Osteocyte (in vitro differentiated cells): ENCODE measurements around the gene DACT1. TPM values are rescaled to one million over a fixed set of nuclear protein-coding genes. Genes with fewer than 3 reads are reported as not detected.

Experiments
- DNase-seq: peaks from one replicate; pipeline ENCODE4 v3.0.0; 2021; ENCODE audit warnings: mixed read lengths; ENCODE audit not compliant: unreplicated experiment; ENCODE audit errors: extremely low spot score
- H3K27ac Mint-ChIP-seq: one replicate; pipeline ENCODE4 v1.8.0; 2021; ENCODE audit warnings: mild to moderate bottlenecking, mixed read lengths; ENCODE audit not compliant: unreplicated experiment
- H3K27me3 Mint-ChIP-seq: one replicate; pipeline ENCODE4 v1.8.0; 2021; ENCODE audit warnings: mixed read lengths; ENCODE audit not compliant: unreplicated experiment
- H3K36me3 Mint-ChIP-seq: one replicate; pipeline ENCODE4 v1.8.0; 2021; ENCODE audit warnings: mixed read lengths; ENCODE audit not compliant: unreplicated experiment
- H3K4me1 Mint-ChIP-seq: one replicate; pipeline ENCODE4 v1.8.0; 2021; ENCODE audit warnings: mixed read lengths; ENCODE audit not compliant: unreplicated experiment
- H3K4me3 Mint-ChIP-seq: one replicate; pipeline ENCODE4 v1.8.0; 2021; ENCODE audit warnings: mild to moderate bottlenecking, moderate library complexity, mixed read lengths; ENCODE audit not compliant: unreplicated experiment
- H3K9me3 Mint-ChIP-seq: one replicate; pipeline ENCODE4 v1.8.0; 2021; ENCODE audit warnings: mixed read lengths; ENCODE audit not compliant: unreplicated experiment
- CTCF ChIP-seq: fragments of 200-600 bp; sonication (generic); IDR thresholded peaks from 2 replicates; pipeline ENCODE4 v1.5.0; 2021; ENCODE audit warnings: antibody characterized with exemption, mild to moderate bottlenecking, moderate library complexity
- total RNA-seq: library from RNA; stranded (reverse); gene quantifications from 2 replicates; pipeline ENCODE4 v1.2.1, GENCODE V29; 2021

The DACT1 gene
- total RNA-seq, 1 donor from 2014 or later: 29.2 TPM

GRCh38 chr14:58617619-58618018 lies 20.1 kb upstream of the DACT1 start:
- Mint-ChIP-seq H3K36me3 (no peaks in the 10 kb centered on the region), H3K27ac (no peak overlapping the region), H3K9me3 (no peaks in the 10 kb centered on the region), H3K4me1 (no peaks in the 10 kb centered on the region), H3K4me3 (no peak overlapping the region), H3K27me3 (peaks cover 5% of the 10 kb centered on the region)
- TF ChIP-seq CTCF: no peak
- no peak for DNase-seq

DNA sequence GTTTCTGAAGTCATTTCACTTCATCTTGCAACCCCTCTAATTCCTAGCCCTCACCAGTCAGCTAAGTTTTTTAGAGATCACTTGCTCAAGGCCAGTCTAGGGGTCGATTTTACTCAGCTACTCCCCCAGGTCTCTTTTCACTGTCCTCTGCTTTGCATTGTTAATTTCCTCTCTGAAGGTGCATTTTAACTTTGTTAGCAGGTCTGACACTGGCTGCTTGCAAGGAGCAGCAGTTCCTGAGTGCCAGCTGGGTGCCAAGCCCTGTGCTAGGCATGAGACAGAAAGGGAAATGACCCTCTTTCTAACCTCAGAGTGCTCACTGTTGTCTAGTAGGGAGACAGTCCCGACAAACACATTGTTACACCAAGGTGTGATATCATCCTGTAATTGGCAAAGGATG lies 17.8 kb upstream of the DACT1 start:
- no peak for DNase-seq
- Mint-ChIP-seq H3K27me3 (peaks cover 5% of the 10 kb centered on the region), H3K4me3 (no peak overlapping the region), H3K4me1 (no peaks in the 10 kb centered on the region), H3K27ac (no peak overlapping the region), H3K36me3 (no peaks in the 10 kb centered on the region), H3K9me3 (no peaks in the 10 kb centered on the region)
- no peak for TF ChIP-seq CTCF

DNA sequence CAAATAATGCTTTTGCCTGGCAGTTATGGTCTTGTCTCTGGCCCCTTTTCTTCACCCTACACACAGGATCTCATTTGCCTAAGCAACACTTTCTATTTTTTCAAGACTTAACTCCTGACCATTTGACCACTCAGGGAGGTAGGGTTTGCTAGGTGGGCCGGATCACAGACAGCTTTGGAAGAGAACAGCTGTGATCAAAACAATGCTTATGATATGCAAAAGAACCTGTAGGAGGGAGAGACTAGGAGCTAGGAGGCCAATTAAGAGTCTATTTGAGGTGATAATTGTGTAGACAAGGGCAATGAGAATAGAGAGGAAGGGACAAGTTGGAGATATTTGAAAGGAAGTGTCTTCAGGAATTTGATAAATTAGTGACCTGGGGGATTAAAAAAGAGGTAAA lies 12.3 kb upstream of the DACT1 start:
- Mint-ChIP-seq H3K36me3 (no peaks in the 10 kb centered on the region), H3K4me3 (no peak overlapping the region), H3K4me1 (peaks cover 9% of the 10 kb centered on the region), H3K27ac (no peak overlapping the region), H3K27me3 (no peaks in the 10 kb centered on the region), H3K9me3 (no peaks in the 10 kb centered on the region)
- no peak for TF ChIP-seq CTCF
- no peak for DNase-seq

DNA sequence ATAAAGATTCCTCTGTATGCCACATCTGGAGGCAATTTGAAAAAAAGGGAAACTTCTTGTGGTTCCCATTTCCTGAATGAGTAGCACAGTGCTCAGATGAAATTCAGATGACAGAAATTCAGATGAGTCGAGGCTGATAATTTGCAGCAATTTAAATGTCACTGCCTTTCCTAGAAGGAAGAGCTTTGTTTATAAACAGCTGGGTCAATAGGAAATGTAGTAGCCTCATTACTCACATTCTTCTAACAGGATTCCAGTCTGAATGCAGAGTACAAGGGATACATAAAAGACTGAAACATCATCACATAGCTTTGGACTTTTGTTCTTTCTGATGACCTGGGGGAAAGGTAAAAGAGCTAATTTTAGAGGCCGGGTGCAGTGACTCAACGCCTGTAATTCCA lies 11.3 kb upstream of the DACT1 start:
- Mint-ChIP-seq H3K27me3 (peaks cover 2% of the 10 kb centered on the region), H3K4me3 (no peak overlapping the region)
- no peak for DNase-seq

GRCh38 chr14:58628406-58628805 lies 9.4 kb upstream of the DACT1 start:
- DNase-seq: no peak
- no peak overlapping the region for H3K27ac Mint-ChIP-seq
- no peak for TF ChIP-seq CTCF
- H3K9me3 Mint-ChIP-seq: no peaks in the 10 kb centered on the region
- H3K4me1 Mint-ChIP-seq: peaks cover 11% of the 10 kb centered on the region
- H3K36me3 Mint-ChIP-seq: no peaks in the 10 kb centered on the region
- H3K4me3 Mint-ChIP-seq: no peak overlapping the region
- H3K27me3 Mint-ChIP-seq: peaks cover 10% of the 10 kb centered on the region

More for the DNA sequence above, 11.3 kb upstream of the DACT1 start:
- TF ChIP-seq CTCF: no peak
- H3K9me3 Mint-ChIP-seq: no peaks in the 10 kb centered on the region
- H3K36me3 Mint-ChIP-seq: no peaks in the 10 kb centered on the region
- no peak overlapping the region for H3K27ac Mint-ChIP-seq
- H3K4me1 Mint-ChIP-seq: peaks cover 9% of the 10 kb centered on the region
